Osteoblast (primary cell): ENCODE data around the gene ARL8A. TPM values are rescaled to one million over a fixed set of nuclear protein-coding genes. Genes with fewer than 3 reads are reported as not detected.

ENCODE experiments used
- DNase-seq: peaks from one replicate; pipeline ENCODE4 v3.0.0; 2011; ENCODE audit warnings: low spot score, mixed read lengths; ENCODE audit not compliant: insufficient read length; ENCODE audit errors: missing footprints
- H2AFZ ChIP-seq: 2 replicates; pipeline ENCODE4 v1.6.0; 2011; ENCODE audit warnings: mild to moderate bottlenecking, low read length
- H3K27ac ChIP-seq: 2 replicates; pipeline ENCODE4 v1.5.1; 2011; ENCODE audit warnings: mild to moderate bottlenecking, low read depth, low read length, moderate library complexity
- H3K27me3 ChIP-seq: 2 replicates; pipeline ENCODE4 v1.6.0; 2012; ENCODE audit warnings: mild to moderate bottlenecking, control low read depth, inconsistent platforms, low read length, moderate library complexity; ENCODE audit not compliant: insufficient read depth
- H3K36me3 ChIP-seq: 2 replicates; pipeline ENCODE4 v1.5.1; 2011; ENCODE audit warnings: mild to moderate bottlenecking, low read length, control low read depth, moderate library complexity; ENCODE audit not compliant: insufficient read depth
- H3K4me1 ChIP-seq: 2 replicates; pipeline ENCODE4 v1.5.1; 2011; ENCODE audit warnings: mild to moderate bottlenecking, low read length, control low read depth, moderate library complexity; ENCODE audit not compliant: insufficient read depth
- H3K4me2 ChIP-seq: 2 replicates; pipeline ENCODE4 v1.6.0; 2011; ENCODE audit warnings: mild to moderate bottlenecking, low read length; ENCODE audit not compliant: insufficient read depth
- H3K4me3 ChIP-seq: fragments of 200-600 bp; sonication (generic); 3 replicates; pipeline ENCODE4 v1.5.1; 2012; ENCODE audit warnings: mild to moderate bottlenecking, low read length, inconsistent platforms; ENCODE audit not compliant: insufficient read depth
- H3K79me2 ChIP-seq: 2 replicates; pipeline ENCODE4 v1.6.0; 2012; ENCODE audit warnings: mild to moderate bottlenecking, low read length, control low read depth, inconsistent platforms; ENCODE audit not compliant: insufficient read depth
- H3K9me3 ChIP-seq: 2 replicates; pipeline ENCODE4 v1.5.1; 2011; ENCODE audit warnings: low read depth, low read length, control low read depth
- H4K20me1 ChIP-seq: 2 replicates; pipeline ENCODE4 v1.6.0; 2012; ENCODE audit warnings: mild to moderate bottlenecking, low read length, control low read depth; ENCODE audit not compliant: insufficient read depth
- total RNA-seq: library from RNA; depleted of rRNA; stranded (reverse); fragments of >200 nt; gene quantifications from 2 replicates; pipeline ENCODE4 v1.2.3, GENCODE V29; 2012
- TF ChIP-seq, protein P1 (sequence below): IDR thresholded peaks from 2 replicates; pipeline ENCODE4 v1.5.1; 2011; ENCODE audit warnings: mild to moderate bottlenecking, low read depth, low read length, moderate library complexity; ENCODE audit errors: extremely low read depth

ARL8A gene
- total RNA-seq, 1 donor = 24.2 TPM

DNA sequence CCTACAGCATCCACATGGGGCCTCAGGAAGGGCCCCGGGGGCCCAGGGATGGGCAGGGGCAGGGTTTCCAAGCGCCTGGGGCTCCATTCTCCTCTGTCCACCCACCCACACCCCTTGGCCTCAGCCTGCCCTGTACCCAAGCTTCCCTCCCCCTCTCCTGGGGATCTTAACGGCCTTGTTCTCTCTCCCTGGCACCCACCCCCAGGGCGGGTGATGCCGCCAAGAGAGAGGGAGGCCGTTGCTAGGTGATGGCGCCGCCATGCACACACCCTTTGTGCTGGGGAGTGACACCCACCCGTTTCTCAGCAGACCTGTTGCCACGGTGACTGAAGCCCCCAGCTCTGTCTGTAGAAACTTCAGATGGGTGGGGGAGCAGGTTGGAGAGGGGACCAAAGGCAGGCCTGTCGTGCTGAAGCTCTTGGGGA, 14.2 kb downstream of the ARL8A start:
- no peaks in the 10 kb centered on the region for H3K9me3 ChIP-seq
- H3K27ac ChIP-seq = no peak overlapping the region
- TF ChIP-seq, protein P1, sequence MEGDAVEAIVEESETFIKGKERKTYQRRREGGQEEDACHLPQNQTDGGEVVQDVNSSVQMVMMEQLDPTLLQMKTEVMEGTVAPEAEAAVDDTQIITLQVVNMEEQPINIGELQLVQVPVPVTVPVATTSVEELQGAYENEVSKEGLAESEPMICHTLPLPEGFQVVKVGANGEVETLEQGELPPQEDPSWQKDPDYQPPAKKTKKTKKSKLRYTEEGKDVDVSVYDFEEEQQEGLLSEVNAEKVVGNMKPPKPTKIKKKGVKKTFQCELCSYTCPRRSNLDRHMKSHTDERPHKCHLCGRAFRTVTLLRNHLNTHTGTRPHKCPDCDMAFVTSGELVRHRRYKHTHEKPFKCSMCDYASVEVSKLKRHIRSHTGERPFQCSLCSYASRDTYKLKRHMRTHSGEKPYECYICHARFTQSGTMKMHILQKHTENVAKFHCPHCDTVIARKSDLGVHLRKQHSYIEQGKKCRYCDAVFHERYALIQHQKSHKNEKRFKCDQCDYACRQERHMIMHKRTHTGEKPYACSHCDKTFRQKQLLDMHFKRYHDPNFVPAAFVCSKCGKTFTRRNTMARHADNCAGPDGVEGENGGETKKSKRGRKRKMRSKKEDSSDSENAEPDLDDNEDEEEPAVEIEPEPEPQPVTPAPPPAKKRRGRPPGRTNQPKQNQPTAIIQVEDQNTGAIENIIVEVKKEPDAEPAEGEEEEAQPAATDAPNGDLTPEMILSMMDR = no peak

DNA sequence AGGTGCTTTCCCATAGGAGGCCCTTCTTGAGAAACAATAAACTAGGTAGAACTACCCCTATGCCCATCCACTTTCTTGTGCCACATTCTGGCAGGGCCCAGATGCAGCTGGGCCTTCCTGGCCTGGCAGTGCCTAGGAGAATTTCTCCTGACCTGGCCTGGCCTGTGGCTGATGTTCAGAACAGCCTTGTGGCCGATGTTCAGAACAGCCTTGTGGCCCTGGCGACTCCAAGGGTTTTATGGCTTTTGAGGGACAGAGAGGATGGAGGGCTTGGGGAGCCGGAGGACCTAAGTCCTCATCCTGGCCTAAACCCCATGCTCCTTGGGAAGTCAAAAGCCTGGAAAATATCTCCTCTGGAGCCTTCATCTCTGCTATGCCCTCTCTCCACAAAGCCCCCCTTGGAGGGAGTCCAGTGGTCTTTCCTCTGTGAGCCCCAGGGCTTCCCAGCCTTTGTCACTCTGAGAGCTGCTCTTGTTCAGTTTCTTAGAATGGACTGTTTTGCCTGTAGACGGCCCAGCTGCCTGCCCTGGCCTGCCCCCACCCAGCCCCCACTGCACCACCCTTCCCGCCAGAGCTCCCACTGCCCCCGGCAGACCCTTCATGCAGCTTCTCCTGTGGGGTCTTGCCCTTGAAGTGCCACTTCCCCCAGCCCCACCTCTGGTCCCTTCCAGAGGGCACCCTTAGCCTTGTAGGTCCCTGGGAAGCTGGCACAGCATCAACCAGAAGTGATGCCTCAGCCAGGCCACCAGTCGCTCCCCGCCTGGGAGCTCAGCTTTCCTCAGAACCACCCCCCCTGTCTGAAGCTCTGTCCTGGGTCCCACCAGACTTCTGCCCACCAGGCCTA, 14.9 kb downstream of the ARL8A start:
- peaks cover 1% of the 10 kb centered on the region for H4K20me1 ChIP-seq
- peaks cover 25% of the 10 kb centered on the region for H3K36me3 ChIP-seq
- TF ChIP-seq, protein P1 = no peak
- no peak overlapping the region for H3K27ac ChIP-seq
- H2AFZ ChIP-seq = no peak overlapping the region
- no peaks in the 10 kb centered on the region for H3K4me1 ChIP-seq
- peak; percentile 45 for DNase-seq
- no peaks in the 10 kb centered on the region for H3K79me2 ChIP-seq
- no peaks in the 10 kb centered on the region for H3K9me3 ChIP-seq
- no peak overlapping the region for H3K4me2 ChIP-seq
- H3K4me3 ChIP-seq = no peak overlapping the region
- no peaks in the 10 kb centered on the region for H3K27me3 ChIP-seq

More for the DNA sequence above, 14.2 kb downstream of the ARL8A start:
- H3K79me2 ChIP-seq = no peaks in the 10 kb centered on the region
- H4K20me1 ChIP-seq = peaks cover 7% of the 10 kb centered on the region
- H3K4me1 ChIP-seq = no peaks in the 10 kb centered on the region
- H2AFZ ChIP-seq = no peak overlapping the region
- no peak overlapping the region for H3K4me2 ChIP-seq
- peaks cover 31% of the 10 kb centered on the region for H3K36me3 ChIP-seq
- peak; percentile 87 for DNase-seq
- no peak overlapping the region for H3K4me3 ChIP-seq
- no peaks in the 10 kb centered on the region for H3K27me3 ChIP-seq

DNA sequence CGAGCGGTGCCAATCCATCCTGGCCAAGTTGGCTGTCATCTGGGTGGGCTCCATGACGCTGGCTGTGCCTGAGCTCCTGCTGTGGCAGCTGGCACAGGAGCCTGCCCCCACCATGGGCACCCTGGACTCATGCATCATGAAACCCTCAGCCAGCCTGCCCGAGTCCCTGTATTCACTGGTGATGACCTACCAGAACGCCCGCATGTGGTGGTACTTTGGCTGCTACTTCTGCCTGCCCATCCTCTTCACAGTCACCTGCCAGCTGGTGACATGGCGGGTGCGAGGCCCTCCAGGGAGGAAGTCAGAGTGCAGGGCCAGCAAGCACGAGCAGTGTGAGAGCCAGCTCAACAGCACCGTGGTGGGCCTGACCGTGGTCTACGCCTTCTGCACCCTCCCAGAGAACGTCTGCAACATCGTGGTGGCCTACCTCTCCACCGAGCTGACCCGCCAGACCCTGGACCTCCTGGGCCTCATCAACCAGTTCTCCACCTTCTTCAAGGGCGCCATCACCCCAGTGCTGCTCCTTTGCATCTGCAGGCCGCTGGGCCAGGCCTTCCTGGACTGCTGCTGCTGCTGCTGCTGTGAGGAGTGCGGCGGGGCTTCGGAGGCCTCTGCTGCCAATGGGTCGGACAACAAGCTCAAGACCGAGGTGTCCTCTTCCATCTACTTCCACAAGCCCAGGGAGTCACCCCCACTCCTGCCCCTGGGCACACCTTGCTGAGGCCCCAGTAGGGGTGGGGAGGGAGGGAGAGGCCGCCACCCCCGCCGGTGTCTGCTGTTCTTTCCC, 16.5 kb downstream of the ARL8A start:
- no peaks in the 10 kb centered on the region for H3K9me3 ChIP-seq
- H3K4me1 ChIP-seq = no peaks in the 10 kb centered on the region
- H3K4me2 ChIP-seq = no peak overlapping the region
- H2AFZ ChIP-seq = no peak overlapping the region
- H3K79me2 ChIP-seq = no peaks in the 10 kb centered on the region
- peaks cover 15% of the 10 kb centered on the region for H3K36me3 ChIP-seq
- peaks cover 9% of the 10 kb centered on the region for H3K27me3 ChIP-seq
- TF ChIP-seq, protein P1 = no peak
- no peaks in the 10 kb centered on the region for H4K20me1 ChIP-seq
- no peak overlapping the region for H3K27ac ChIP-seq
- DNase-seq = peak; percentile 66
- H3K4me3 ChIP-seq = no peak overlapping the region

DNA sequence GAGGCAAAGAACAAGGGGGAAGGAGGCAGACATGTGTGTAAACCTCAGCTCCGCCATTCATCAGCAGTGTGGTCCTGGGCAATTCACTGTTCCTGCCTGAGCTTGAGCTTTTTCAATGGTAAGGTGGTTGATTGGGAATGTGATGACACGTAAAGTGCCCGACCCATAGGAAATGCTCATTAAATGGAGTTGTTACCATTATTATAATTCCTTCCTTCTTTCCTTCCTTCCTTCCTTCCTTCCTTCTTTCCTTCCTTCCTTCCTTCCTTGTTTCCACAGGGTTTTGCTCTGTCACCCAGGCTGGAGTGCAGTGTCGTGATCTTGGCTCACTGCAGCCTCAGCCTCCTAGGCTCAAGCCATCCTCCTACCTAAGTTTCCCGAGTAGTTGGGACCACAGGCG, 17.5 kb downstream of the ARL8A start:
- Histone ChIP-seq H4K20me1 (no peaks in the 10 kb centered on the region), H2AFZ (no peak overlapping the region), H3K4me2 (no peak overlapping the region), H3K4me3 (no peak overlapping the region), H3K79me2 (no peaks in the 10 kb centered on the region), H3K27ac (no peak overlapping the region), H3K4me1 (no peaks in the 10 kb centered on the region), H3K9me3 (no peaks in the 10 kb centered on the region), H3K27me3 (peaks cover 9% of the 10 kb centered on the region), H3K36me3 (peaks cover 5% of the 10 kb centered on the region)
- no peak for DNase-seq
- TF ChIP-seq, protein P1 = no peak
